Measurements from ENCODE around the gene DXO.
A peak's percentile ranks its signal among the peaks of the same experiment; 100 is the strongest.

DXO gene

DNA sequence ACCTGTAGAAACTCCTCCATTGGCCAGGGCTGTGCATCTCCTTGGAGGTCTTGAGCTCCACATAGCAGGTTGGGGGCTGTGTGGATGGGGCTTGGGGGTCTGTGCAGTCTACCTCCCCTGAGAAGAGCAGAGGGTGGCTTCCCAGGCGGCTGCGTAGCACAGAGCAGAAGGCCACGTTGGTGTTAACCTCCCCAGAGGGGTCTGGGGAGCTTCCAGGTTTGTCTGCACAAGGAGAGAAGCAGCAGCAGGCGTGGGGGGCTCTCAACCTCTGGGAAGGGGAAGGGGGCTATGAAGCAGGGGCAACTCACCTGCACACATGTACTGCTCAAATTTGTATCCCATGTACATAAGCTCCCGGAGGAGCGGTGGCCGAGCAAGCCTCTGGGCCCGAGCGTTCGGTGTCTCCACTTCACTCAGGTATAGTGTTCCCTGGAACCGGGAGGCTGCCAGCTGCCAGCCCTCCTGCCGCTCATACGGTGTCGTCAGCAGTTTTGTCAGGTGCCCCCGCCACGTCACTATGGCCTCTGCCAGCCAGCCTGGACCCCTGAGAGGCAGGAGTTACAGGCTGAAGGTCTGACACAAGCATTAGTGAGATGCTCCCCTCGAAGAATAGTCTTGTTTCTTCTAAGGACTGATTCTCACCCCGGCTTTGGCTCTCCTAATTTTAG lies 1.2 kb downstream of the DXO start:
- Mint-ChIP-seq H3K27ac (peak overlapping the region; percentile 99), H3K36me3 (peaks cover 43 to 49% of the 10 kb centered on the region in 2 donors), H3K4me1 (peaks cover 31 to 66% of the 10 kb centered on the region in 2 donors), H3K27me3 (no peaks in the 10 kb centered on the region), H3K4me3 (peak overlapping the region; percentile 95 to 98), H3K9me3 (no peaks in the 10 kb centered on the region)
- ATAC-seq (replicated peaks) = no peak
- DNase-seq = no peak

DNA sequence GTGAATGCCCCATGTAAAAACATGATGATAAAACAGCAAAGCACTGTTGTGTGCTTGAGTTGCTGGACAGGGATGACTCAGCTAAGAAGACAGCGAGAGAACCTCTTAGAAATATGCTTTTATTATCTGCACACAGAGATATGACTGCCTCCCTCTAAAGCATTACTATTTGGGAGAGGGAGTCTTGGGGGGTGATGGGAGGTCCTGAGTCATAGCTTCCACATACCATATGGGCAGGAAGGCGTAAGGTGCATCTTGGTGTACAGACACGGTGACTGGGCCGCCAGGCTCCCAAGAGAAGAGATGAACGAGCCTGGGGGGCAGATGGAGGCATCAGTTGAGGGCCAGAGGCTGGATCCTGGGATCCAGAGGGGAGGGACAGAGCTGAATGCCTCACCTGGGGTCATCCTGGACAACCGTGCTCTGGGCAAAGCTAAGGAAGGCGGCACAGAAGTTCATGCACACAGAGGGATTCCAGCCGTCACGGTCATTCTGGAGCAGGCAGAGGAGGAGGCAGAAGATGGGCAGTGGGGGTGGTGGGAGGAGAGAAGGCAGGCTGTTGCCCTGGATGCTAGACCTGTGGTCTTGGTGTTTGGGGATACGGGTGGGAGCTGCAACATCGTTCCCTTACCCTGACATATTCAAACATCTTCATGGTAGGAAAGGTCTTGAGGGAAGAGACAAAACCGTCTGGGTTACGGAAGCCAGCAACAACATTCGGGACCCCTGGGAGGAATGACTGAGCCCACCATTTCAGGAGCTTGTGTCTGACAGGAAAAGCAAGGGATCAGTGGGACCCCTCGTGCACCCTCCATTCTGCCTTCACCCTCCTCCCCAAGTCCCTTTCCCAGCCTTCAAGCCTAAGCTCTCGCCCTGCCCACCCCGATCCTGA lies 2.0 kb downstream of the DXO start:
- H3K36me3 Mint-ChIP-seq = peaks cover 39 to 47% of the 10 kb centered on the region in 2 donors
- H3K4me1 Mint-ChIP-seq = peaks cover 31 to 66% of the 10 kb centered on the region in 2 donors
- ATAC-seq (replicated peaks) = no peak
- no peaks in the 10 kb centered on the region for H3K27me3 Mint-ChIP-seq
- H3K27ac Mint-ChIP-seq = peak overlapping the region; percentile 99
- H3K4me3 Mint-ChIP-seq = peak overlapping the region; percentile 95 to 98
- H3K9me3 Mint-ChIP-seq = no peaks in the 10 kb centered on the region
- DNase-seq = no peak

DNA sequence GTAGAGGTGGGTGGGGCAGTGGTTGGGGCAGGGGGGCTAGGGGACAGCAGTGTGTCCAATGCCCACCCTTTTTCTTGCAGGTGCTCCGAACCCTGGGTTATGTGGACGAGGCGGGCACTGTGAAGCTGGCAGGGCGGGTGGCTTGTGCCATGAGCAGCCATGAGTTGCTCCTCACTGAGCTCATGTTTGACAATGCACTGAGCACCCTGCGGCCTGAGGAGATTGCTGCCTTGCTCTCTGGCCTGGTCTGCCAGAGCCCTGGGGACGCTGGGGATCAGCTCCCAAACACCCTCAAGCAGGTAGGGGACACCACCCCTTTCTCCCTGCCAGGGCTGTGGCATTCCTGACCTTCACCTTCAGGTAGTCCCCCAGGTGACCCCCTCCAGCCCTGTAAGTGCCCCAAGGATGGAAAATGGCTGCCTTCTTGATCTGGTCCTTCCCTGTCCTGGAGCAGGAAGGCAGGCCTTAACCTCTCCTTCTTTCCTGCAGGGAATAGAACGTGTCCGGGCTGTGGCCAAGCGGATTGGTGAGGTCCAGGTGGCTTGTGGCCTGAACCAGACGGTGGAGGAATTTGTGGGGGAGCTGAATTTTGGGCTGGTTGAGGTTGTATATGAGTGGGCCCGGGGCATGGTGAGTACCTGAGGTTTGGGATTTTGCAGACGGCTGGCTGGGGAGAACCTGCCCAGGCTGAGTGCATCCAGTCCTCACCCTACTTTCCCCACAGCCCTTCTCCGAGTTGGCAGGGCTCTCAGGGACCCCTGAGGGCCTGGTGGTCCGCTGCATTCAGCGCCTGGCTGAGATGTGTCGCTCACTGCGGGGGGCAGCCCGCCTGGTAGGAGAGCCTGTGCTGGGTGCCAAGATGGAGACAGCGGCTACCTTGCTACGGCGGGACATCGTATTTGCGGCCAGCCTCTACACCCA lies 2.9 kb downstream of the DXO start:
- peaks cover 31 to 63% of the 10 kb centered on the region in 2 donors for H3K4me1 Mint-ChIP-seq
- H3K4me3 Mint-ChIP-seq = peak overlapping the region in 1 of 2 donors; percentile 98
- H3K27me3 Mint-ChIP-seq = no peaks in the 10 kb centered on the region
- no peaks in the 10 kb centered on the region for H3K9me3 Mint-ChIP-seq
- peaks cover 43 to 51% of the 10 kb centered on the region in 2 donors for H3K36me3 Mint-ChIP-seq
- DNase-seq = no peak
- ATAC-seq (replicated peaks) = no peak
- peak overlapping the region; percentile 99 for H3K27ac Mint-ChIP-seq

- no peaks in the 10 kb centered on the region for H3K27me3 Mint-ChIP-seq
- no peaks in the 10 kb centered on the region for H3K9me3 Mint-ChIP-seq
- no peak overlapping the region for H3K27ac Mint-ChIP-seq
- peaks cover 30 to 56% of the 10 kb centered on the region in 2 donors for H3K4me1 Mint-ChIP-seq
- H3K4me3 Mint-ChIP-seq = no peak overlapping the region
- ATAC-seq (replicated peaks) = no peak
- no peak for DNase-seq
- H3K36me3 Mint-ChIP-seq = peaks cover 47 to 51% of the 10 kb centered on the region in 2 donors
These were observed 3.6 kb downstream of the DXO start for GRCh38 chr6:31968326-31968725.

GRCh38 chr6:31967926-31968320 lies 4.0 kb downstream of the DXO start:
- ATAC-seq (replicated peaks) = no peak
- Mint-ChIP-seq H3K4me3 (no peak overlapping the region), H3K27ac (peak overlapping the region; percentile 84), H3K4me1 (peaks cover 26 to 52% of the 10 kb centered on the region in 2 donors), H3K27me3 (no peaks in the 10 kb centered on the region), H3K9me3 (no peaks in the 10 kb centered on the region), H3K36me3 (peaks cover 49 to 51% of the 10 kb centered on the region in 2 donors)
- no peak for DNase-seq

- no peak for ATAC-seq (replicated peaks)
- Mint-ChIP-seq H3K27me3 (no peaks in the 10 kb centered on the region), H3K4me3 (no peak overlapping the region), H3K27ac (peak overlapping the region; percentile 84), H3K9me3 (no peaks in the 10 kb centered on the region), H3K36me3 (peaks cover 55 to 58% of the 10 kb centered on the region in 2 donors), H3K4me1 (peaks cover 23 to 45% of the 10 kb centered on the region in 2 donors)
- no peak for DNase-seq
These were observed 4.7 kb downstream of the DXO start for GRCh38 chr6:31966997-31967925.

DNA sequence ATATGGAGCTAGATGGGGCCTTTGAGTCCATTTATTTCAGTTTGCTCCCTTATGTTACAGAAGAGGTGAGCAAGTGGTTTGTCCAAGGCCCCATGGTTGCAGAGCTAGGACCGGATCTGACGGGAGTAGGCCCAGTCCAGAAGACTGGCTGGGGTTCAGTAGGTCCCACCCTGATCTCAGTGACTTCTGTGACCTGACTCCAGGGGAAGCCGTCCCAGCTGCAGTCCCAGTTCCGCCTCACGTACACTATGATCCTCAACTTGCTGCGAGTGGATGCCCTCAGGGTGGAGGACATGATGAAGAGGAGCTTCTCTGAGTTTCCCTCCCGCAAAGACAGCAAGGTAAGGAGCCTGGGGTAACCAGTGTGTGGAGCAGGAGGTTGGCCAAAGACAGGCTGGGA lies 5.4 kb downstream of the DXO start:
- Mint-ChIP-seq H3K9me3 (no peaks in the 10 kb centered on the region), H3K27me3 (no peaks in the 10 kb centered on the region), H3K4me3 (no peak overlapping the region), H3K4me1 (peaks cover 28 to 41% of the 10 kb centered on the region in 2 donors), H3K36me3 (peaks cover 61 to 66% of the 10 kb centered on the region in 2 donors), H3K27ac (no peak overlapping the region)
- DNase-seq (no peak), ATAC-seq (replicated peaks) (no peak)

GRCh38 chr6:31965700-31966099 lies 6.2 kb downstream of the DXO start:
- peaks cover 32 to 43% of the 10 kb centered on the region in 2 donors for H3K4me1 Mint-ChIP-seq
- H3K36me3 Mint-ChIP-seq = peaks cover 68 to 74% of the 10 kb centered on the region in 2 donors
- no peak overlapping the region for H3K27ac Mint-ChIP-seq
- ATAC-seq (replicated peaks) (no peak), DNase-seq (no peak)
- no peaks in the 10 kb centered on the region for H3K9me3 Mint-ChIP-seq
- H3K27me3 Mint-ChIP-seq = no peaks in the 10 kb centered on the region
- no peak overlapping the region for H3K4me3 Mint-ChIP-seq

DNA sequence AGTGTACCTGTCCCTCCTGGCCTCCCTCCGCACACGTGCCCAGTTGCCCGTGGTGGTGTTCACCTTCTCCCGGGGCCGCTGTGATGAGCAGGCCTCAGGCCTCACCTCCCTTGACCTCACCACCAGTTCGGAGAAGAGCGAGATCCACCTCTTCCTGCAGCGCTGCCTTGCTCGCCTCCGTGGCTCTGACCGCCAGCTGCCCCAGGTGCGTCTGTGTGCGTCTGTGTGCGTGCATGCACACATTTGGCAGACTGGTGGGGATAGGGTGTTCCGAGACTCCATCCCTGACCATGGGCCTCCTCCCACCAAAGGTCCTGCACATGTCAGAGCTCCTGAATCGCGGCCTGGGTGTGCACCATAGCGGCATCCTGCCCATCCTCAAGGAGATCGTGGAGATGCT lies 8.0 kb downstream of the DXO start:
- H3K9me3 Mint-ChIP-seq = no peaks in the 10 kb centered on the region
- H3K36me3 Mint-ChIP-seq = peaks cover 62 to 75% of the 10 kb centered on the region in 2 donors
- H3K4me3 Mint-ChIP-seq = no peak overlapping the region
- ATAC-seq (replicated peaks) (no peak), DNase-seq (no peak)
- H3K4me1 Mint-ChIP-seq = peaks cover 25 to 42% of the 10 kb centered on the region in 2 donors
- peak overlapping the region; percentile 73 for H3K27ac Mint-ChIP-seq
- no peaks in the 10 kb centered on the region for H3K27me3 Mint-ChIP-seq

- peak overlapping the region; percentile 81 for H3K27ac Mint-ChIP-seq
- H3K4me1 Mint-ChIP-seq = peaks cover 27 to 48% of the 10 kb centered on the region in 2 donors
- H3K4me3 Mint-ChIP-seq = peak overlapping the region in 1 of 2 donors; percentile 10
- DNase-seq = no peak
- no peaks in the 10 kb centered on the region for H3K9me3 Mint-ChIP-seq
- H3K27me3 Mint-ChIP-seq = no peaks in the 10 kb centered on the region
- peaks cover 46 to 65% of the 10 kb centered on the region in 2 donors for H3K36me3 Mint-ChIP-seq
- ATAC-seq (replicated peaks) = no peak
These were observed 10.3 kb downstream of the DXO start for GRCh38 chr6:31961616-31962015.

GRCh38 chr6:31958741-31959739 lies 12.9 kb downstream of the DXO start, which contains the start of the genes NELFE and SKIC2:
Gene NELFE (minus strand): TSS chr6:31958971. CDS start chr6:31958446, 525 bp downstream.
Gene SKIC2 (plus strand): TSS chr6:31959175. CDS start chr6:31959193, 18 bp downstream.
- peak within 1 kb of the TSS; percentile 98 for H3K27ac Mint-ChIP-seq
- DNase-seq (peak; percentile 99), ATAC-seq (replicated peaks) (peak; percentile 99 to 100)
- peak within 1 kb of the TSS; percentile 91 to 99 for H3K4me3 Mint-ChIP-seq
- peaks cover 27 to 48% of the 10 kb centered on the region in 2 donors for H3K4me1 Mint-ChIP-seq
- H3K36me3 Mint-ChIP-seq = peaks cover 42 to 64% of the 10 kb centered on the region in 2 donors
- H3K27me3 Mint-ChIP-seq = no peaks in the 10 kb centered on the region
- no peaks in the 10 kb centered on the region for H3K9me3 Mint-ChIP-seq

- Mint-ChIP-seq H3K4me3 (peak overlapping the region; percentile 91 to 99), H3K9me3 (no peaks in the 10 kb centered on the region), H3K27me3 (no peaks in the 10 kb centered on the region), H3K4me1 (peaks cover 28 to 51% of the 10 kb centered on the region in 2 donors), H3K27ac (peak overlapping the region; percentile 98), H3K36me3 (peaks cover 45 to 65% of the 10 kb centered on the region in 2 donors)
- ATAC-seq (replicated peaks) = peak in 1 of 2 donors; percentile 3
- DNase-seq = no peak
These were observed 13.6 kb downstream of the DXO start for GRCh38 chr6:31958412-31958740.

Data from stimulated activated naive B cell treated with anti-CD40 and anti-IgM and Interleukin-4, amounts not matched to agents 10 μg/mL and 1 μg/mL and 100 μg/mL, for 72 hours (primary cell).